Mesothelial cell of epicardium (in vitro differentiated cells): ENCODE data around the gene PRG2. TPM values are rescaled to one million over a fixed set of nuclear protein-coding genes. Genes with fewer than 3 reads are reported as not detected.

Experiments used
- DNase-seq, 2 experiments: peaks; one replicate each; pipeline ENCODE4 v3.0.0; 2021; ENCODE audit warnings: low spot score in 2 of 2; ENCODE audit not compliant: unreplicated experiment in 2 of 2
- H3K27ac Mint-ChIP-seq: 2 replicates; pipeline ENCODE4 v1.8.0; 2021; ENCODE audit warnings: mixed read lengths
- H3K27me3 Mint-ChIP-seq: 2 replicates; pipeline ENCODE4 v1.8.0; 2021; ENCODE audit warnings: low read depth, mixed read lengths
- H3K36me3 Mint-ChIP-seq: 2 replicates; pipeline ENCODE4 v1.8.0; 2021; ENCODE audit warnings: mixed read lengths
- H3K4me1 Mint-ChIP-seq: 2 replicates; pipeline ENCODE4 v1.8.0; 2021; ENCODE audit warnings: mixed read lengths
- H3K4me3 Mint-ChIP-seq: 2 replicates; pipeline ENCODE4 v1.8.0; 2021; ENCODE audit warnings: mild to moderate bottlenecking, moderate library complexity, mixed read lengths
- H3K9me3 Mint-ChIP-seq: 2 replicates; pipeline ENCODE4 v1.8.0; 2021; ENCODE audit warnings: mixed read lengths
- total RNA-seq: library from RNA; stranded (reverse); gene quantifications from 3 replicates; pipeline ENCODE4 v1.2.1, GENCODE V29; 2021
- TF ChIP-seq, protein P1 (sequence below): fragments of 200-600 bp; sonication (generic); IDR thresholded peaks from one replicate; pipeline ENCODE4 v1.5.0; 2021; ENCODE audit warnings: antibody characterized with exemption; ENCODE audit not compliant: unreplicated experiment

PRG2 gene
- total RNA-seq, 1 donor from 2014 or later = not detected

GRCh38 chr11:57370251-57370650 lies 20.2 kb downstream of the PRG2 start:
- TF ChIP-seq, protein P1, sequence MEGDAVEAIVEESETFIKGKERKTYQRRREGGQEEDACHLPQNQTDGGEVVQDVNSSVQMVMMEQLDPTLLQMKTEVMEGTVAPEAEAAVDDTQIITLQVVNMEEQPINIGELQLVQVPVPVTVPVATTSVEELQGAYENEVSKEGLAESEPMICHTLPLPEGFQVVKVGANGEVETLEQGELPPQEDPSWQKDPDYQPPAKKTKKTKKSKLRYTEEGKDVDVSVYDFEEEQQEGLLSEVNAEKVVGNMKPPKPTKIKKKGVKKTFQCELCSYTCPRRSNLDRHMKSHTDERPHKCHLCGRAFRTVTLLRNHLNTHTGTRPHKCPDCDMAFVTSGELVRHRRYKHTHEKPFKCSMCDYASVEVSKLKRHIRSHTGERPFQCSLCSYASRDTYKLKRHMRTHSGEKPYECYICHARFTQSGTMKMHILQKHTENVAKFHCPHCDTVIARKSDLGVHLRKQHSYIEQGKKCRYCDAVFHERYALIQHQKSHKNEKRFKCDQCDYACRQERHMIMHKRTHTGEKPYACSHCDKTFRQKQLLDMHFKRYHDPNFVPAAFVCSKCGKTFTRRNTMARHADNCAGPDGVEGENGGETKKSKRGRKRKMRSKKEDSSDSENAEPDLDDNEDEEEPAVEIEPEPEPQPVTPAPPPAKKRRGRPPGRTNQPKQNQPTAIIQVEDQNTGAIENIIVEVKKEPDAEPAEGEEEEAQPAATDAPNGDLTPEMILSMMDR = no peak
- H3K27ac Mint-ChIP-seq = no peak overlapping the region
- no peaks in the 10 kb centered on the region for H3K4me1 Mint-ChIP-seq
- DNase-seq = no peak
- H3K9me3 Mint-ChIP-seq = peaks cover 5% of the 10 kb centered on the region
- H3K4me3 Mint-ChIP-seq = no peak overlapping the region
- peaks cover 10% of the 10 kb centered on the region for H3K27me3 Mint-ChIP-seq
- H3K36me3 Mint-ChIP-seq = no peaks in the 10 kb centered on the region

GRCh38 chr11:57368845-57369232 lies 21.6 kb downstream of the PRG2 start:
- Mint-ChIP-seq H3K4me3 (no peak overlapping the region), H3K27me3 (peaks cover 19% of the 10 kb centered on the region), H3K4me1 (no peaks in the 10 kb centered on the region), H3K9me3 (peaks cover 3% of the 10 kb centered on the region), H3K27ac (no peak overlapping the region), H3K36me3 (no peaks in the 10 kb centered on the region)
- TF ChIP-seq, protein P1 = no peak
- no peak for DNase-seq

- Mint-ChIP-seq H3K9me3 (no peaks in the 10 kb centered on the region), H3K4me1 (no peaks in the 10 kb centered on the region), H3K27me3 (peaks cover 20% of the 10 kb centered on the region), H3K4me3 (no peak overlapping the region), H3K27ac (no peak overlapping the region), H3K36me3 (no peaks in the 10 kb centered on the region)
- TF ChIP-seq, protein P1 = no peak
- DNase-seq = no peak
Measured at GRCh38 chr11:57368106-57368844, 22.2 kb downstream of the PRG2 start.

DNA sequence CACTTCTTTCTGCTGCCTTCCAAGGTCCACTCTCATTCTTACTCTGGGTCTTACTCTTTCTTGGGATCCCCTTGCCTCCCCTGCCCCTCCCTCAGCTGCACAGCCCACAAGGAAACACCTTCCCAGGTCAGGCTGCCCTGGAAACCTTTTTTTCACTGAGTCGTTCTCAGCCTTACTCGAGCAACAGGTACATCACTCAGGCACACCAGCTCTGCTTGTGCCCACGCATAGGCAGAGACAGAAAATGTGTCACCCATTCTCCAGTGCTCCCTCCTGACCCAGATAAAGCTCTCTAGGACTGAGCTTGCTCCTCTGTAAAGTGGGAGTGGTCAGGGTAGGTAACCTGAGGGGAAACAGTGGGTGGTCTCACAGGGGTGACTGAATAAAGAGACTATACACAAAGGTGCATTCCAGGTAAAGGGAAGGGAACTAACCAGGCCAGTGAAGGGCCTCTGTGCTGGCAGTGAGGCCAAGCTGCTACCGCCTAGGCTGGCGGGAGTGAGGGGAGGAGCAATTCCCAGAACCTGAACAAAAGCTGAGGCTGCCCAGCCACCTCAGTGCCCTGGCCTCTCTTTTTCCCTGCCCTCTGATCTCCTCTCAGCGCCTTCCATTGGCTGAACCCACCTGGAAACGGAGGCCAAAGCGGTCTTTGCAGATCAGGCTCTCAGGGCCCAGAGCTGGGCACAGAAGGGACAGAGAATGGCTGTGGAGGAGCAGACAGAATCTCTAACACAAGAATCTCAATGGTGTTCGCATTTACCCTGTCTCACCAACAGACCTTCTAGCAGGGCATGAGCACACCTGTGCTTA lies 25.4 kb downstream of the PRG2 start:
- Mint-ChIP-seq H3K4me1 (no peaks in the 10 kb centered on the region), H3K9me3 (no peaks in the 10 kb centered on the region), H3K4me3 (no peak overlapping the region), H3K27me3 (peaks cover 22% of the 10 kb centered on the region), H3K36me3 (no peaks in the 10 kb centered on the region), H3K27ac (no peak overlapping the region)
- TF ChIP-seq, protein P1 = no peak
- no peak for DNase-seq

GRCh38 chr11:57363131-57364080 lies 27.0 kb downstream of the PRG2 start:
- H3K4me3 Mint-ChIP-seq = no peak overlapping the region
- no peak for DNase-seq
- H3K4me1 Mint-ChIP-seq = peaks cover 3% of the 10 kb centered on the region
- no peak overlapping the region for H3K27ac Mint-ChIP-seq
- H3K27me3 Mint-ChIP-seq = peaks cover 22% of the 10 kb centered on the region
- H3K9me3 Mint-ChIP-seq = no peaks in the 10 kb centered on the region
- TF ChIP-seq, protein P1 = no peak
- no peaks in the 10 kb centered on the region for H3K36me3 Mint-ChIP-seq
